DMS53 (cell line): Measurements from ENCODE around the gene GTSF1L.
"Not testable (repeated sequence)": the region's sequence is repeated elsewhere in the genome, so short reads cannot be mapped to it uniquely, and the experiment has no call there.

Experiments
- DNase-seq: peaks from one replicate; lab custom pipeline; 2025; lab: John Stamatoyannopoulos, UW

The GTSF1L gene

DNA sequence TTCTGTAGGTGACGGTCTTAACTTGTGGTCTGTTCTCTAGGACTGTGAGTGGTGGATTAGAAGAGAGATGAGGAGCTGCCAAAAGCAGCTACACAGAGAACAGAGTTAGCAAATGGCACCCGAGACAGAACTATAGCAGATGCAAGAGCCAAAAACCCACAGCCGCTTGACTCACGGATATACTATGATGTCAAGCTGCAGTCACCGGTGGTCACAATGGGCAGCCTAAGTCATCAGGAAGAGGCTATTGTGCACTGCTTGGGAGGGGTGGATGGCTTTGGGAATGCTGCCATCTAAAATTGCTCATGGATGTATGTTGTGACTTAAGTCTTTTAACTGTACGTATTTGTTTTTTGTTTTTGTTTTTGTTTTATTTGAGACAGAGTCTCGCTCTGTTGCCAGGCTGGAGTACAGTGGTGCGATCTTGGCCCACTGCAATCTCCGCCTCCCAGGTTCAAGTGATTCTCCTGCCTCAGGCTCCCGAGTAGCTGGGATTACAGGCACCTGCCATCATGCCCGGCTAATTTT, at the start of gene GTSF1L:
Gene GTSF1L, minus strand, starts transcription at position 192 of the 528 bp plus-strand sequence. CDS start 308 bp downstream, outside the sequence.
- DNase-seq, result no peak

DNA sequence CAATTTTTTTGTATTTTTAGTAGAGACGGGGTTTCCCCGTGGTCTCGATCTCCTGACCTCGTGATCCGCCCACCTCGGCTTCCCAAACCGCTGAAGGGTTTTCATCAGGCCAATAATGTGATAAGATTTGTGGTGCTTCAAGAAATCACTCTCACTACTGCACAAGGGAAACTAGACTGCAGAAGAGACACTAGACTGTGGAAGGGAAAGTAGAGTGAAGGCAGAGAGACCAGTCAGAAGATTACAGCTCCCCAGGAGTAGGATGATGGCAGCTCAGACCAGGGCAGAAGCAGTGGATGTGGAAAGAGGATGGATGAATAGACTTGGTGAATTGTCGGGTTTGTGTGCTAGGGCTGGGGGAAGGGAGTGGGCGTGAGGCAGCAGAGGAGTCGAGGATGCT, 48.0 kb upstream of the GTSF1L start:
- no peak for DNase-seq

DNA sequence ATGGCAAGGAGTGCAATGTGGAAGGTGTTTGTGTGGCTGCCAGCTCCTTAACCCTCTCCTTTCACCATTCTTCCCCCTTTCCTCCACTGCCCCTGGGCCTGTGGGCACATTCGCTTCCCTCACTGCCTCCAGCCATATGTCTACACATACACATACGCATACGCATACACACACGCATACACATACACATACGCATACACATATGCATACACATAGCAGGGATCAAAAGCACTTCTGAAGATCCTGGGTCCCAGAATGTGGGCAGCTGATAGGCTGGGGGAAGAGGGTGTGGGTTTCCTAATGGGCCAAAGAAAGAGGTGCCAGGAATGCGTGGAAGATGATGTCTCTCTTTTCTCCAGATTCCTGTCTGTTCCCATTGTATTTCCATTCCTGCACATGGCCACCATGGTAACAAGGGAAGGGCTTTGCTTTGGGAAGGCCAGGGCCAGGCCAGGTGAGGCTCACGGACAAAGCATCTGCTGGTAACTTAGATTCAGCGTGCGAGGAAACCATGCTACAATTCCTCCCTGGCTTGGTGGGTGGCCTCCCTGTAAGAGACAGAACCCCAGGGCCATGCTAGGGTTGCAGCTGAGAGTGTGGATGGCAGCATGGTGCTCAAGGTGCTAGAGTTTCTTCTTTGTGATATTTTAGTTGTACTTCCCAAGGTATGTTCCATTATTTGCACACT, 44.8 kb upstream of the GTSF1L start:
- no peak for DNase-seq

- no peak for DNase-seq
These were observed 43.5 kb upstream of the GTSF1L start for GRCh38 chr20:43770342-43770741.

DNA sequence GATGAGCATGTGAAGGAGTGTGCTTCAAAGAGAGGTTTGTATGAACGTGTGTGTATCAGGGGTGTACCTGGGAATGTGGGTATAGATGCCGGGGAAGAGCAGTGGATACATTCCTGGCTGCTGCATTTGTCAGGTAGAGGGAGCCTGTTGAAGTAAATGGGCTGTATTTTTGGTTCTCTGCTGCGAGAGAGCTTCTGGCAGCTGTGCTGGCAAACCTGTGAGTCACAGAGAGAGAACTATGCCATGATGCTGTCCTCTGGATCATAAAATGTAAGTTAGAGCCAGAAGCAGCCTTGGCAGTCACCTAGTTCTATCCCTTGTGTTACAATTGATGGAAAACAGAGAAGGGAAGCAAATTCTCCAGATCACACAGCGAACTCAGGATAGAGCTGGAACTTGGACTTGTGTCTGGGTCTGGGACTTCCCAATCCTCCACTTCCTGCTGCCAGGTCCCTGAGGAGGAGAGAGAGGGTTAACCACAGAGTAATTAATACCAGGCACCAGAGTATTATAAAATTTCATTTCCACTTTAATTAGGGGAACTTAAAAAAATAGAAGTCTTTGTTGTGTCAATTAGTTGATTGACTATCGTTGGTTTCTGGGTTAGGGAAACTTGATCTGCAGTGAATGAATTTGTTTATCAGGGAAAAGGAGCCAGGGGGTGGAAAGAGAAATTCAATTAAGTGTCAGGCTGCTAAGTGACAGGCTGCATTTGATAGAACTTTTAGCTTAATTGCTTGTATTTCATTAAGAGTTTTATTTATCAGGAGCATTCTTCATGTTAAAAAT, 41.1 kb upstream of the GTSF1L start:
- no peak for DNase-seq

GRCh38 chr20:43766917-43767316, 40.1 kb upstream of the GTSF1L start:
- DNase-seq, result no peak

- DNase-seq, result no peak
These were observed 39.6 kb upstream of the GTSF1L start for GRCh38 chr20:43766385-43766784.

DNA sequence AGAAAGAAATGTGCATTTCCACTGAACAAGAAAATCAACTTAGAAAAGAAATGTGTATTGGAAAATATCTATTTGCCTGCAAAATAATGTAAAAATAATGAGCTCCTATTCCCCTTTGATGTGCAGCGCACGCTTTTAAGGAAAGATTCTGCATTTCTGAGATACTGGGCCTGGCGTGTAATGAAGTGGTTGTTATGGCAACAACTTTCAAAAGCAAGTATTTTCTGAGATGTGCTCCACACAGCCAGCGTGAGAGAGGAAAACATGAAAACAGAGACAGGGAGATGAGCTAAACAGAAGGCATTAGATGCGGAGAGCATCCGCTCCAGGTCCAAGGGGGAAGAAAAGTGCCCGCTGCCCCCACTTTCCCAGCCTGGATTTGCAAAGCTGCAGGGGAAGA, 39.1 kb upstream of the GTSF1L start:
- DNase-seq, result no peak

GRCh38 chr20:43762911-43763310, 36.1 kb upstream of the GTSF1L start:
- no peak for DNase-seq

DNA sequence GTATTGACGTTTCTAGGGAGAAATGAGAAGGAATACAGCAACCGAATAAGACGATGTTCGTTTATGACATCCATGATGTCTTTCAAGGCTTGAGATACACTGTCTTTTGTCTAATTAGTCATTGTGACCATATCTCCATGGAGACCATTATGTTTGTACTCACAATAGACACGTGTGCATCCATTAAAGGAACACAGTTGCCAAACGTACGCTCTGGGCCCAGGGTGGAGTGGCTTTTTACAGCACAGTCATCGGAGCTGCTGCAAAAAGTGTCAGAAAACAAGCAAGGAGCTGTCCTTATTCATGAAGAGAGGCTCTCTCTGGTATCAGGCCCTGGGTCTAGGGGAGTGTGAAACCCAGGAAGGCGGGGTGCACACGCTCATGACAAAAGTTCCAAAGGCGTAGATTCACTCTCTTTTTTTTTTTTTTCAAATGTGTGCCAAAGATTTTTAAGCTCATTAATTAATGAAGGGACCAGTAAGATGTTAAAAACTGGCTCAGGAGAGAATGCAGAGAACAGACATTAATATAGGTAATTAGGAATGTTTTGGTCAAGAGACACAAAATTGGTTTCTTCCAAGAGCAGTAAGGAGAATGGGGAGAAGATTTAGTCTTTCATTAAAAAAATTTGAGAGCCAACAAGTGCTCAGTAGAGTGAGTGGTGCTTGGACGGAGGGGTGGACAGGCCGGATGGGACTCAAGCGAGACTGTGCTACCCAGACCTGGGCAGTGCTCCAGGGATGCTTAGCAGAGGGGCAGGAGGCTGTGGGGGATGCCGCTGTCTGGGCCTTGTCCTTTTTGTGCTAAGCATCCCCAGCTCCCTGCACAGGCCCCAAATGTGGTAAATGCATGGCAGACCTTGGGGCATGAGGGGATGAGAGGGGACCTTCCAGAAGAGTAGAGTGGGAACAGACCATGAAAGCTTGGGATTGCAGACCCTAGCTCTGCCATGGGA, 34.9 kb upstream of the GTSF1L start:
- DNase-seq, result peak; percentile 59

DNA sequence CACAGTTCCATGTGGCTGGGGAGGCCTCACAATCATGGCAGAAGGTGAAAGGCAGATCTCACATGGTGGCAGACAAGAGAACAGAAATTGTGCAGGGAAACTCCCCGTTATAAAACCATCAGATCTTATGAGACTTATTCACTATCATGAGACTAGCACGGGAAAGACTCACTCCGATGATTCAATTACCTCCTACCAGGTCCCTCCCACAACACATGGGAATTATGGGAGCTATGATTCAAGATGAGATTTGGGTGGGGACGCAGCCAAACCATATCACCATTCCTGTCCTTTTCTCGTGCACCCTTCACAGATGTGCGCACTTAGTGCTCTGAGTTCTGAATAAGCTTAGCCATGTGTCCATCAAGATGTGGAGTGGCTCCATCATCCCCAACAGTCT, 31.1 kb upstream of the GTSF1L start:
- not testable (repeated sequence) for DNase-seq

DNA sequence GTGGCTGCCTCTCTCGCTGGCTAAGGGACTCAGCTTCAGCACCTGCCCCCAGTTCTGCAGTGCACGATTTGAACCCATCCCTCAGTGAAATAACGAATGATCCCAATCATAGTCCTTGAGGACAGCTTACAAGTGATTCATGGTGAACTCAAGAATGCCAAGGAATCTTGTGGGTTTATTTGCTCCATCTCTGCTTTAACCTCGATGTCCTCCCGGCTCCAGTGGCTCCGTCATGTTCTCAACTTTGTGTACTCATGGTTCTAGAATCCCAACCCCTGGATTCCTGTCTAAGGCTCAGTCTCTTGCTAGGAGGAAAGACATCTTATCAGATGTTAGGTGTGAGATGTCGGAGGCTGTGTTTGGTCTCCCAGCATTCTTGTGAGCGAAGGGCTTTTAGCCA, 29.0 kb upstream of the GTSF1L start:
- no peak for DNase-seq

- DNase-seq, result no peak
These were observed 28.6 kb upstream of the GTSF1L start for GRCh38 chr20:43755390-43755789.

- DNase-seq, result no peak
These were observed 25.9 kb upstream of the GTSF1L start for GRCh38 chr20:43752561-43753301.

DNA sequence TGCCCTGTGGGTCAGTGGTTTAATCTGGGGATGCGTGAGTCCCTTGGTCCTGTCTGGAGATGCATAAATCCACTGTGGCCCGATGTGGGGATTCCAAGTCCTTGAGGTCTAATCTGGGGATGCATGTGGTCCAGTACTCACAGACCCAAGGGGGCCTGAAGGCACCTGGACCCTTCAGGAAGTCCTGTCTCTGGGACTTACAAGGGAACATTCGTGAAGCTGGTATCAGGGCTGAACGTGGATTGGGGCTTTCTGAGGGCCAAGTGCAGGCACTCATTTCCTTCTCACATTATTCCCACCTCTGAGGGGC, 25.2 kb upstream of the GTSF1L start:
- no peak for DNase-seq

DNA sequence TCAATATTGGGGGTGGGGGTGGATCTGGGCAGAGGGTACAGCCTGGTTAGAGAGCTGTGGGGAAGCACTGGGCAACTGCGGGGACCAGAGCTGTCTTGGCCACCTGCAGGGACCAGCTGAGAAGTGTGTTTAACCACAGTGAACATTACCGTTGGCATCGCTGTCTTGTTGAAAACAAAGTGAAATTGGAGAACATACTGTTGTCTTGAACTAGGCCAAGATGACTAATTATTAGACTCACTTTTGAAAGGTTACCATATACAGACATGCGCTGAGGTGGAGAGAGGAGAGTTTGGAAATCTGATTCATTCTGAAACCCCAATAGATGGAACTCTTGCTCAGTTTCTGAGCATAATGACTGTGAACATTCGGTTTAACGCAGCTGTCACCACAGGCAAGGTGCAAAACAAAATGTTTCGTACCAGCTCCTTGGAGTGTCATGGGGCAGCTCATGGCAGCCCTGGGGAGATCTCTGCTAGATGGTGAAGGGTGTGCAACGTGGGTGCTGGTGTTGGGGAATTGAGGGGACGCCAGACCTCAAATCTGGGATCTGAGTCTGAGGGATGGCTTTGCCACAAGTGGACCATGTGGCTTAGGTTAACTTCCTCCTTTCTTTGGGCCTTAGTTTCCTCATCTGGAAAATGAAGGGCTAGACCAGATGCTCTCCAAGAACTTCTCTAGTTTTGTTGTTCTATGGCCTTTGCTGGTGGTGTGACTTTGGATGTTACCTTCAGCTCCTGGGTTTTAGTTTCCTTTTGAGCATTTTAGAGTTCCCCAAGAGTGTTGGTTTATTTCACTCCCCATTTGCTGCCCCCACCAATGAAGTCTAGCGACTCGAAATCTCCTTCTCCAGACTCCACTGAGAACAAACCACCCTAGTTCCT, 24.6 kb upstream of the GTSF1L start:
- DNase-seq, result no peak

GRCh38 chr20:43750774-43751166, 24.0 kb upstream of the GTSF1L start:
- no peak for DNase-seq

- peak; percentile 79 for DNase-seq
These were observed 23.0 kb upstream of the GTSF1L start for GRCh38 chr20:43749734-43750294.

DNA sequence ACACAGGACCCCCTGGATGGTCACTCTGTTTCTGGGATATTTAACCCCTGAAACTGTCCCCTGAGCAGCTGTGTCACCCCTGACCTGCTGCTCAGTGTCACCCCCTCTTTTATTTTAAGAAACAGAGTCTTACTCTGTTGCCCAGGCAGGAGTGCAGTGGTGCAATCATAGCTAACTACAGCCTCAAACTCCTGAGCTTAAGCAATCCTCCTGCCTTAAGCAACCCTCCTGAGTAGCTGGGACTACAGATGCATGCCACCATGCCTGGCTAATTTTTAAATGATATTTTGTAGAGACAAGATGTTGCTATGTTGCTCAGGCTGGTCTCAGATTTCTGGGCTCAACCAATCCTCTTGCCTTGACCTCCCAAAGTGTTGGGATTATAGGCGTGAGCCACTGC, 21.5 kb upstream of the GTSF1L start:
- no peak for DNase-seq
